ENCODE results near the gene SMOC1.

GRCh38 chr14:70064136-70064865, 185.1 kb downstream of the SMOC1 start:
- TF ChIP-seq TARDBP (IDR thresholded peaks at IDR 0.05) (no peak), L3MBTL2 (conservative IDR thresholded peaks at IDR 0.05) (no peak), FOXM1 (IDR thresholded peaks at IDR 0.05; ENCODE audit: borderline replicate concordance) (no peak), HDGF (IDR thresholded peaks at IDR 0.05; ENCODE audit: borderline replicate concordance) (no peak), SUZ12 (IDR thresholded peaks at IDR 0.05) (no peak), PKNOX1 (IDR thresholded peaks at IDR 0.05) (no peak), FOXK2 (IDR thresholded peaks at IDR 0.05) (no peak), ZNF384 (IDR thresholded peaks at IDR 0.05) (no peak), SP1 (IDR thresholded peaks at IDR 0.05) (no peak)
